T-helper 1 cell treated with Interleukin-12 subunit alpha and Interleukin-12 subunit beta and Interleukin-4 antibody, amounts not matched to agents 30 μg/mL and 1 μg/mL, for 36 hours (primary cell): ENCODE data around the gene SPRING1.

Experiments used
- H3K27ac Mint-ChIP-seq: one replicate; pipeline ENCODE4 v1.8.0; 2021; ENCODE audit warnings: mild to moderate bottlenecking, mixed read lengths
- H3K27me3 Mint-ChIP-seq: one replicate; pipeline ENCODE4 v1.8.0; 2021; ENCODE audit warnings: low read depth, mixed read lengths
- H3K36me3 Mint-ChIP-seq: one replicate; pipeline ENCODE4 v1.8.0; 2021; ENCODE audit warnings: low read depth, mixed read lengths
- H3K4me1 Mint-ChIP-seq: one replicate; pipeline ENCODE4 v1.8.0; 2021; ENCODE audit warnings: low read depth, mixed read lengths
- H3K4me3 Mint-ChIP-seq: one replicate; pipeline ENCODE4 v1.8.0; 2021; ENCODE audit warnings: mild to moderate bottlenecking, moderate library complexity, mixed read lengths
- H3K9me3 Mint-ChIP-seq: one replicate; pipeline ENCODE4 v1.8.0; 2021; ENCODE audit warnings: mixed read lengths

SPRING1 gene

DNA sequence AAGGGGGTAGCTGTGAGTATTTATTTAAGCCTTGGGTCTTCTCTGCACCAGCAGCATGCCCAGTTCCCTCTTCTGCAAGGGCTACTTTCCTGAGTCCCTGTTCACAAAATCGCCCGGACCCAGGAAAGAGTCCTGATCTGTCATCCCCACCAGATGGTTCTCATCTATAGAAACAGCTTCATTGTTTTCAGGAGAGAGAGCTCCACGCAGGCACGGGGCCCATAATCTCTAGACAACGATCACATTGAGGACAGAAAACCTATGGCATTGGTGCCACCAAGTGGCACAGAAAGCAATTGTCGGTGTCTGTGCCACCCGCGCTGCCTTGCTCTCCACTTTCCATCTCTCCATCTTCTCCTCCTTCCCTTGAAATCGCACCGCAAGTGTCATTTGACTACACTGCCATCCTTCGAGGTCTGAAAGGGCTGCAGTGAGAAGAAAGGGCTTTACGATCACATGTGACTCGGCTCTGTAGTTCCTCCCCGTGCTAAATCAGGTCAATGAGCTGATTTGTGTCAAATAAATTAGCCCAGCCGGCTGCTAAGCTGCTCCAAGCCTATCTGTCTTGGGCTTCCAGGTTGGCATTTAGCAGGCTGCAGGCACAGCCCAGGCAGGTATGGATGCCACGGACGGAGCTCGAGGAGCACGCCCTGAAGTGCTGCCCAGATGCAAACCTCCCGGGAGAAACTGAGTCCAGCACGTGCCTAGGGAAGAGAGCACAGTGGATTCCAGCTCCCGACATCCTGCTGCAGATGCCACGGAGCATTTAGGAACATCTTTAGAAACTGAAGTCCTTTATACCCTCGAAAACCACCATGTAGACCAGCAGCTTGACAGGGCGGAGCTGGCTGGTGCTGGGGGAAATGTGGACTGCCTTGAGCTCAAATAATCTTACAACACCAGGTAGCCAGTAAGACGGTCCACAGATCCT is 28.8 kb downstream of the SPRING1 start:
- no peak overlapping the region for H3K4me3 Mint-ChIP-seq
- H3K27ac Mint-ChIP-seq = no peak overlapping the region
- peaks cover 27% of the 10 kb centered on the region for H3K27me3 Mint-ChIP-seq
- H3K36me3 Mint-ChIP-seq = peaks cover 6% of the 10 kb centered on the region
- H3K4me1 Mint-ChIP-seq = peaks cover 8% of the 10 kb centered on the region
- H3K9me3 Mint-ChIP-seq = no peaks in the 10 kb centered on the region

GRCh38 chr12:116707751-116708150 is 30.1 kb downstream of the SPRING1 start:
- no peaks in the 10 kb centered on the region for H3K9me3 Mint-ChIP-seq
- H3K27me3 Mint-ChIP-seq = peaks cover 31% of the 10 kb centered on the region
- no peak overlapping the region for H3K27ac Mint-ChIP-seq
- peaks cover 6% of the 10 kb centered on the region for H3K36me3 Mint-ChIP-seq
- H3K4me3 Mint-ChIP-seq = no peak overlapping the region
- H3K4me1 Mint-ChIP-seq = peaks cover 9% of the 10 kb centered on the region

- H3K27ac Mint-ChIP-seq = no peak overlapping the region
- H3K4me1 Mint-ChIP-seq = peaks cover 1% of the 10 kb centered on the region
- H3K9me3 Mint-ChIP-seq = no peaks in the 10 kb centered on the region
- H3K27me3 Mint-ChIP-seq = peaks cover 18% of the 10 kb centered on the region
- H3K4me3 Mint-ChIP-seq = no peak overlapping the region
- no peaks in the 10 kb centered on the region for H3K36me3 Mint-ChIP-seq
Observed at GRCh38 chr12:116703214-116703795, 34.6 kb downstream of the SPRING1 start.

GRCh38 chr12:116701432-116701831 is 36.4 kb downstream of the SPRING1 start:
- Mint-ChIP-seq H3K4me3 (no peak overlapping the region), H3K4me1 (peaks cover 1% of the 10 kb centered on the region), H3K9me3 (no peaks in the 10 kb centered on the region), H3K27me3 (peaks cover 20% of the 10 kb centered on the region), H3K36me3 (no peaks in the 10 kb centered on the region), H3K27ac (no peak overlapping the region)

DNA sequence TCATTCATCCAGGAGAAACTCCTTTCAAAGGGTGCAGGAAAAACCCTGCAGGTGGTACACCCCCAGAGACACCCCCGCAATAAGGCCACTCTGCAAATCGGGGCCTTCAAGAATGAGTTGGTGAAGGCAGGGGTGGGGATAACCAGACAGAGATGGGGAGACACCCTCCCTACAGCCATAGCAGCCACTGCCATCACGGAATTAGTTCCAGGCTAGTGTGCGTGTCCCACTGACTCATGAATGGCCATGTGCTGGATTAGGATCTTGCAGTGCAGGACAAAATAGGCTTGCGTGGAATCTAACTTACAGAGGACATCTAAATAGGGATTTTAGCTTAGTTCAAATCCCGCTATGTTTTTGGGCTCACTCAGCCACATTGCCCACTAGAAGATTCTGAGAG is 37.8 kb downstream of the SPRING1 start:
- H3K9me3 Mint-ChIP-seq = no peaks in the 10 kb centered on the region

DNA sequence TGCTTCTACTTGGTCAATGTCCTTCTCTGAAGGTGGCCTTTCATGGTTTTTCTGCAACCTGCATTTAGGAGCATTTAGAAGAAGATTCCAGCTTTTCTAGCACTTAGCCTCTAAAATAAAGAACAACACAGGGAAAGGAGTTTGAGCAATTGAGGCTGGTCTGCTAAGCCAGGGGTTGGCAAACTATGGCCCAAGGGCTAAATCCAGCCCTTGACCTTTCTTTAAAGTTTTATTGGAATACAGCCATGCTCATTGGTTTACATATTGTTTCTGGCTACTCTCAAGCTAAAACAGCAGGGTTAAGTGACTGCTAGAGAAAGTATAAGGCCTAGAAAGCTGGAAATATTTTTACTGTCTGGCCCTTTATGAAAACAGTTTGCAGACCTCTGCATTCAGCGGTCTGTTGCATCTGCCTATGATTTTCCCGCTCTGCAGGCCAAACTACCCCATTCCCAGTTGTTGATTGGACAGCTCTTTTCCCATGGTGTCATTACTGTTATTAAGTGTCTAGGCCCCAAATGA is 39.3 kb downstream of the SPRING1 start:
- peaks cover 5% of the 10 kb centered on the region for H3K4me1 Mint-ChIP-seq
- no peaks in the 10 kb centered on the region for H3K36me3 Mint-ChIP-seq
- H3K4me3 Mint-ChIP-seq = no peak overlapping the region
- H3K9me3 Mint-ChIP-seq = no peaks in the 10 kb centered on the region
- H3K27ac Mint-ChIP-seq = no peak overlapping the region
- peaks cover 40% of the 10 kb centered on the region for H3K27me3 Mint-ChIP-seq

More for the DNA sequence above, 37.8 kb downstream of the SPRING1 start:
- Mint-ChIP-seq H3K36me3 (no peaks in the 10 kb centered on the region), H3K4me3 (no peak overlapping the region), H3K27me3 (peaks cover 26% of the 10 kb centered on the region), H3K4me1 (peaks cover 2% of the 10 kb centered on the region), H3K27ac (no peak overlapping the region)

DNA sequence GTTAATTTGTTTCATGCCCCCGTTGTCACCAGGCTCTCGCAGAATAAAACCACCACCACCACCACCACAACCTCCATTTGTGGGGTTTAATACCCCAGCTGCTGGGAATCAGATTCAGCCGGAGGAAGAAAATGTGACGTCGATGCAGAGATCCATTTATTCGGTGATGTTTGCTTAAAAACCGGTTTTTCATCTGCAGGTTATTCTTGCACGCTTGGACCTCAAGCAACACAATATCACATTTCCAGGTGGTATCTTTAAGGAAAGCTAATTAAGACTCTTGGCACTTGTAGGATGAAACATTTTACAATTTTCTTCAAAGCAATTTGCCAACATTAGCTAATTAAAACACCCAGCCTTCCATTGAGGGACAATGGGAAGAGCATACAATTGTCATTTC is 39.8 kb downstream of the SPRING1 start:
- Mint-ChIP-seq H3K36me3 (no peaks in the 10 kb centered on the region), H3K4me3 (no peak overlapping the region)

GRCh38 chr12:116697716-116698115 is 40.2 kb downstream of the SPRING1 start:
- Mint-ChIP-seq H3K4me3 (no peak overlapping the region), H3K9me3 (no peaks in the 10 kb centered on the region), H3K4me1 (peaks cover 9% of the 10 kb centered on the region), H3K27me3 (peaks cover 46% of the 10 kb centered on the region), H3K27ac (no peak overlapping the region), H3K36me3 (no peaks in the 10 kb centered on the region)

More for the DNA sequence above, 39.8 kb downstream of the SPRING1 start:
- Mint-ChIP-seq H3K9me3 (no peaks in the 10 kb centered on the region), H3K27ac (no peak overlapping the region), H3K27me3 (peaks cover 42% of the 10 kb centered on the region), H3K4me1 (peaks cover 6% of the 10 kb centered on the region)

DNA sequence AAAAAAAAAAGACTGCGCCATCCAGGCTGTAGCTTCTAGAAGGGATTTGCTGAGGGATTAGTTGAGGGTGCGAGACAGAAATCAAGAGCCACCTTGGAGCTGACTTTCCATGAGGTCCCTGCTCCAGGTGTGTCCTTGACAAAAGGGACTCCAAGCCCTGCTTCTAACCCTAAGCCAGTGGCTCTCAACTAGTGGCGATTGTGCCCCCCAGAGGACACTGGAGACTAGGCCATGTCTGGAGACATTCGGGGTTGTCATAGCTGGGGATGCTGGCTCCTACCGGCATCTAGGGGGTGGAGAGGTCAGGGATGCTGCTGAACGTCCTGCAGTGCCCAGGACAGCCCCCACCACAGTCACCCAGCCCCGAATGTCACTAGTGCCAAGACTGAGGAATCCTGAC is 40.6 kb downstream of the SPRING1 start:
- peaks cover 11% of the 10 kb centered on the region for H3K4me1 Mint-ChIP-seq
- peaks cover 49% of the 10 kb centered on the region for H3K27me3 Mint-ChIP-seq
- no peaks in the 10 kb centered on the region for H3K36me3 Mint-ChIP-seq
- no peaks in the 10 kb centered on the region for H3K9me3 Mint-ChIP-seq
- H3K4me3 Mint-ChIP-seq = no peak overlapping the region
- H3K27ac Mint-ChIP-seq = no peak overlapping the region

GRCh38 chr12:116695464-116695725 is 42.5 kb downstream of the SPRING1 start:
- Mint-ChIP-seq H3K27ac (no peak overlapping the region), H3K9me3 (no peaks in the 10 kb centered on the region), H3K4me1 (peaks cover 11% of the 10 kb centered on the region), H3K36me3 (no peaks in the 10 kb centered on the region), H3K27me3 (peaks cover 42% of the 10 kb centered on the region), H3K4me3 (no peak overlapping the region)

DNA sequence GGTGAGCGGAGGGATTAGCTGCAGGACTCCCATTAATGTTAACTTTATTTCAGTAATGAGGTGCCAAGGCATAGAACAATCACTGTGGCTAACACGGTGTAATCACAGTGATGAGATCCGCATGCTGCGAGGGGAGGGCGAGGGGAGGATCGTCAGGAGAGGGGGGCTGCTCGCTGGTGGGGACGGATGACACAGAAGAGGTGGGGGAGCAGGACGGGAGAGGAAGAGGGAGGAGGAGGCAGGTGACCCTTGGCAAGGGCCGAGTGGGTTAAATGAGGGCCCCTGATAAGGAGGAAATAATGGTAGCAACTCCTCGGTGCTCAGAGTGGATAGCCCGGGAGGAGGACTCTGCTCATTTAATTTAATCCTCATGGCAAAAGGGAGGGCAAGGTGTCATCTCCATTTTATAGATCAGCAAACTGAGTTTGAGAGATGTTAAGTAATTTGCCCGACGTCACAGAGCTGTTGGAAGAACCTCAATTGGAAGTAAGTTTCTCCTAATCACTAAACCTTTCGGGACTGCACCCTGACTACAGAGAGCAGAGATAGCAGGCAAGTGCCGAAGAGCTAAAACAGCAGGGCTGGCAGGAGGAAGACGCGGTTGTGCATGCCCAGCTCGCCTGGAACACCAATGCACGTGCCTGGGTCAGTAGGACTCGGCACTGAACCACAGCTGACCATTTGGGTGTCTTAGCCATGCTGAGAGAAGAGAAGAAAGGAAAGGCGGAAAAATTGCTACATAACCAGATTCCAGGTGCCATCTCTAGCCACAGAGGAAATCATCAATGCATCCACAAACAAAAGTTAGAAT is 43.0 kb downstream of the SPRING1 start:
- no peak overlapping the region for H3K27ac Mint-ChIP-seq
- no peak overlapping the region for H3K4me3 Mint-ChIP-seq

DNA sequence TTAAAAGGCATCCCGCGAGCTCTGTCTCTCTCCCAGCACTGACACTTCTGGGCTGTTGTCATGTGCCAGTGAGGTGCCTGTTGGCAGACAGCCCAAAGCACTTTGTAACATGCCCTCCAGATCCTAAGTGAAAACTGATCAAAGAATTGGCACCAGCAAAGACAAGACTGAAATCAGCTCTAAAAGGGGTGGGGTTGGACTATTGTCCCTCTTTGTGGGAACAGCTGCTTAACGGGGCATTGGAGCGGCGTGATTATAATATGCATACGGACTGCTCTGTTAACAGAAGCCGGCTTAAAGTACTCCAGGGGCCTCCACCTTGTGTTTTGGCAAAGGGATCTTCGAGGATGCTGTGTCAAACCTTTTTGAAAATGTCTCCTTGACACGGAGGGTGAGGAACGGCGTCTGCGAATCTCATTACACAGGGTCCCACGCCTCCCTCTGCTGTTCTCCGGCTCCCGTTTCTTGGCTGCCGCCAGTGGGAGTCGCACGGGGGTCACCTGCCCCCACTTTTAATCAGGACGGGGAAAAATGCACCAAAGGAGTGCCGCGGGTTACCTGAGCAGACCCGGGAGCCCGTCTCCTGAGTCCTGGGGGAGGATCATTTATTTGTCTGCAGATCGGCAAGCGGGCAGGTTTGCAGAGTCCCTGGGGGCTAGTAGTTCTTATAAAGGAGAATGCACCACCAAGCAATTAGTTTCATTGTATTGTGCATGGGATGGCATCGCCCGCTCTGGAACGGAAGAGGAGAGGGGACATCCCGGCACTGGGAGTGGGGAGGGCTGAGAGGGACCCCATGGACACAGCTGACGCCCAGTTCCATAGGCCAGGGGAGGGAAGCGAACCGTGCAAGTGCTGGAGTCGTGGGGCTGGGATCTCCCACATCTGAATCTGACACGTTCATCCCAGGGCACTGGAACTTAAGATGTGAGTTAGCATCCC is 44.3 kb downstream of the SPRING1 start:
- no peak overlapping the region for H3K4me3 Mint-ChIP-seq
- H3K27ac Mint-ChIP-seq = no peak overlapping the region
- H3K27me3 Mint-ChIP-seq = peaks cover 42% of the 10 kb centered on the region
- H3K9me3 Mint-ChIP-seq = no peaks in the 10 kb centered on the region
- peaks cover 11% of the 10 kb centered on the region for H3K4me1 Mint-ChIP-seq
- no peaks in the 10 kb centered on the region for H3K36me3 Mint-ChIP-seq

More for the DNA sequence above, 43.0 kb downstream of the SPRING1 start:
- peaks cover 42% of the 10 kb centered on the region for H3K27me3 Mint-ChIP-seq
- no peaks in the 10 kb centered on the region for H3K9me3 Mint-ChIP-seq
- peaks cover 11% of the 10 kb centered on the region for H3K4me1 Mint-ChIP-seq
- no peaks in the 10 kb centered on the region for H3K36me3 Mint-ChIP-seq

DNA sequence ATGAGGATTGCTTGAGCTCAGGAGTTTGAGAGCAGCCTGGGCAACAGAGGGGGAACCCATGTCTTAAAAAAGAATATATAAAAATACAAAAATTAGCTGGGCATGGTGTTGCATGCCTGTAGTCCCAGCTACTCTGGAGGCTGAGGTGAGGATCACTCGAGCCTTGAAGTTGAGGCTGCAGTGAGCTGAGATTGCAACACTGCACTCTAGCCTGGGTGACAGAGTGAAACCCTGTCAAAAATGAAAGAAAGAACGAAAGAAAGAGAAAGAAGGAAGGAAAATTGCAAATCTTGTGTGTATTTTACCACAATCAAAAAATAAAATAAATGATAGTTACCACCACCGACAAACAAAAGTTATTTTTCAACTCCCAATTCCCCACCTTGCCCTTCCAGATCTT is 45.3 kb downstream of the SPRING1 start:
- no peak overlapping the region for H3K27ac Mint-ChIP-seq

DNA sequence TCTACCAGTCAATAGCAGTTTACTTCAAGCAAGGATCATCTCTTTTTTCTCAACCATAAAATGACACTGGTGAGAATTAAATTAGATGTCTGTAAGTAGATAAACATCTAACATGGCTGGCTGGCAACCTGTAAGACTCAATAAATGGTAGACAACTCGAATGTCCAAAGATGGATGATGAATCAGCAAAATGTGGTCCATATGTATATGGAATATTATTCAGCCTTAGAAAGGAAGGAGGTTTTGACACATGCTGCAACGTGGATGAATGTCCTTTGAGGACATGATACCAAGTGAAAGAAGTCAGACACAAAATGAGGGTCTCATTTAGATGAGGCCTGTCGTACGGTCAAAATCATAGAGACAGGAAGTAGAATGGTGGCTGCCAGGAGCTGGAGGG is 46.2 kb downstream of the SPRING1 start:
- H3K4me3 Mint-ChIP-seq = no peak overlapping the region
- no peaks in the 10 kb centered on the region for H3K9me3 Mint-ChIP-seq
- peaks cover 11% of the 10 kb centered on the region for H3K4me1 Mint-ChIP-seq
- no peak overlapping the region for H3K27ac Mint-ChIP-seq
- peaks cover 41% of the 10 kb centered on the region for H3K27me3 Mint-ChIP-seq
- H3K36me3 Mint-ChIP-seq = no peaks in the 10 kb centered on the region

More for the DNA sequence above, 45.3 kb downstream of the SPRING1 start:
- peaks cover 42% of the 10 kb centered on the region for H3K27me3 Mint-ChIP-seq
- no peaks in the 10 kb centered on the region for H3K9me3 Mint-ChIP-seq
- H3K36me3 Mint-ChIP-seq = no peaks in the 10 kb centered on the region
- peak overlapping the region; percentile 21 for H3K4me3 Mint-ChIP-seq
- peaks cover 11% of the 10 kb centered on the region for H3K4me1 Mint-ChIP-seq
